HS-27A (cell line): ENCODE data around the gene HOXC10.

Experiments used
- DNase-seq: peaks from one replicate; pipeline ENCODE4 v3.0.0-alpha.2; 2012; ENCODE audit warnings: low read depth, missing footprints

HOXC10 gene

DNA sequence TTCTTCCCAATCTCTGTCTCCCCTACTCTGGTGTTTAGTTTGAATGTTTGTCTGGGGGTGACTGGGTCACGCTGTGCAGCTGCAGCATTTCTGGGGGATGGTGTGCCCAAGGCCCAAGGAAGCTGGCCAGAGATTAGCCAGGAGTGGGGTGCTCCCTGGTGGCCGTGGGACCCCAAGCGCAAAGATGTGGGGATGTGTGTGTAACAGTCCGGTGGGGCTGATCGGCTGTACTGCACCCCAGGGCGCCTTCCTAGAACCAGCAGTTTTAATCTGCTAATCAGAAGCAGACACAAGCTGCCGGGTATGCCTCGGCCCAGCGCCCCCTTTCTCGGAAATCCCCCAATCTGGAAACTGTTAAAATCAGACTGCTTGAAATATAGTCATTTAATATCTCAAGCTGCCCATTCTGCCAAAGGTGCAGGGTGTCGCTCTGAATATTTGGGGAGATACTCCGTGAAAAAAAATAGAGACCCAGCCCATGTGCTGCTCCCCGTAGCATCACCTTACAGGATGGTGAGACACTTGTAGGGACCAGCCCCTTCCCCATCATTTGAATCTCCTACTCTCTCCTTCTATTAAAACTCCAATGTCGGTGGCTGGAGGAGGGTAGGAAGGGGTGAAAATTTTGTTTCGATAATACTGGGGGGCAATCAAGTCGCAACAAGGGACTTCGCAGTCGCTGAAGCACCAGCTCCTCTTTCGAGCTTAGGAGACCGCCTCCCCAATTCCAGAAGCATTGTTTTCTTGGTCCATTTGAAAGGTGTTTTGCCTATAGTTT, 19.3 kb downstream of the HOXC10 start:
- DNase-seq: no peak

GRCh38 chr12:54004841-54005530, 20.0 kb downstream of the HOXC10 start:
- DNase-seq: no peak

DNA sequence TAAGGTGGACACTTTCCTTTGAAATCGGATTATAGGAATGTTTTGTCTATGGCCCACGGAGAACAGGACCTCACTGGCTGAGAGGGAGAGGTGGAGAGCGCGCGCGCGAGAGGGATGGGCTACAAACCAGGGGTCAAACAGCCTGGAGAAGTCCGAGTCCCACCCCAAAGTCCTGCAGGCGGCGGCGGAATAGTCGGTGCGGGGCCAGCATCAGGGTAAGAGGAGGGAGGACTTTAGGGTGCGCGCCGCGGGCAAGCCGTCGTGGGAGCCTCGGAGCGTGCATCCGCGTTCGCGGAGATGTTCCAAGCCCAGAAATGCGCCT, 20.5 kb downstream of the HOXC10 start:
- DNase-seq: no peak

DNA sequence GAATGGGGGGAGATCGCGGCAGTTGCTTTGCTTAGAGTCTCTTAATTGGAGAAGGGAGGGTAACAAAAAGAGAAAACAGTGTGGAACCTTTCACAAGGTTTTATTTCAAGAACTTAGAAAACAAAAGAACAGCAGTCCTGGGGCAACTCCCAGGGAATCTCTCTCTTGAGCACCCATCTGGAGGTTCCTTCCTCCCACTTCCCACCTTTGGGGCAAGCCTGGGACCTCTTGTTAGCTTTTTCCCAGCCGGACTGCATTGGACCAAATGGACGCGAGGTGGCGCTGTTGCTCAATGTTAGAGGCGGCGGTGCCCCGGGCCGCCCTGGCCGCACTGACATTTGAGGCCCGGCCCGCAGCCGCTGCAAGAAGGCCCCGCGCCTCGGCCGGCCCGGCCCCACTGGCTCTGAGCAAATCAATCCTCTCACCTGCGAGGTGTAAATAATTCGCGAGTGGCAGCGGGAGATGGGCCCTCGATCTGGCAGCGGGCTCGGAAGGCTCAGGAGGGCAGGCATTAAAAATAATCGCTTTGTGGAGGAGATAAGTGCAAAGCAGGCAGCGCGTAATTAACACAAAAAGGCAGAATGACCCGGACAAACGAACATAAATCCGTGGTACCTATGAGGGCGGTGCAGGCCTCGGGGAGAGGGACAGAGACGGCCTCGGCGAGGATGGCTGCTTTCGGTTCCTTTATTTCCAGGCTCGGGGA, 21.1 kb downstream of the HOXC10 start:
- peak; percentile 59 for DNase-seq

DNA sequence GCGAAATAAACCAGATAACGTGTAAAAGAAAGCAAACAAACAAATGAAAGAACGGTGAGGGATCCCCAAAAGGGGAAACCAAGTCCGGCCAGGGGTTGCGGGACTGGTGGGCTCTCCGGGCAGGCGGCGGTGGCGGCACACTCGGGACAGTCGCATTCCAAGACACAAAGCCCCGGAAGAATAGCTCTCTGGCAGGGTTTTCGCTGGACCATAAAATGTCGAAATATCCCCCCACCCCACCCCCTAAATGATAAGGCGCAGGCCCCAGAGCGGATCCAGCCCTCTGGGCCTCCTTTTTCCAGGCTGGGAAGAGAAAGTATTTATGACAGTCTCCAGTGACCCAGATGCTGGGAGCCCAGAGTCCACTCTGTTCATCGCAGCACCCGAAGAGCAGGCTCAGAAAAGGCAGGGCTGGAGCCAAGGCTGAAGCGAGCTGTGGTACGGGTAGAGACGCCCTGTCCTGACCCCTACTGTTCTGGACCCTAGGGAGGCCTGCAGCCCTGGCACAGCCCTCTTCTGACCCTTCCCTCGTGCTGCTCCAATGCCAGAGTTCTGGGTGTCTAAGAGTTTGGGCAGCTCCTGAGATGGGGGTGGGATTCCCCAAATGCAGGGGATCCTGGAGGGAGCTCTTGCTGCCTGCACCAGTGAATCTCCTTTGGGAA, 21.7 kb downstream of the HOXC10 start:
- no peak for DNase-seq

DNA sequence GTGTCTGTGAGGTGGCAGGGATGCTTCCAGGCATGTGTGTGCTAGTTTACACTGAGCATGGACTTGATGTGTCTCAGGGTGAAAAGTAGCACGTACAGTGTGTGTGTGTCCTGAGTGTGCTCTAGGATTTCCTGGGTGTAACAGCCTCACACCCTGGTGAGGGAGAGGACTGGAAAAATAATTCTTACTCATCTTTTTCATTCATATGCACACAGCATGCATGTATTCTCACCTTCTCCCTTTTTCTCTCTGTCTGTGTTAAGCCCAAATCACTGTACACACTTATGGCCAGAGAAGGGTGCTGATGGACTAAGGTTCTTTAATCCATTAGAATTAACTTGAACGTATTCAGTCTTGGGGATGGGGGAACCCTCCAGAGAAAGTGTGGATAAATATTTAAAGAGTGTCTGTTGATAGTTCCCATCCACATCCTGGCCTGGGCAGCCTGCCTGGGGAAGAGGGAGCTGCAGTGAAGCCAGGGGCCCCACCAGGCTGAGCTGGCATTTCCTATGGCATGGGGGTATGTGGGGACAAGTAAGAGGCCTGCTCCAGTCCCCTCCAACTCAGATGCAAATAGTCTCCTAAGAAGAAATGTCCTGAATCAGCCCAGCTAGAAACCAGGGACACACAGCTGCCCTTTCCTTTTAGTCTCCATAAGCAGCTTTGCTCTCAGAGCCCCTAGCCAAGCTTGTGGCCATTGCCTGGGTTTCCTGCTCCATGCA, 22.8 kb downstream of the HOXC10 start:
- no peak for DNase-seq

DNA sequence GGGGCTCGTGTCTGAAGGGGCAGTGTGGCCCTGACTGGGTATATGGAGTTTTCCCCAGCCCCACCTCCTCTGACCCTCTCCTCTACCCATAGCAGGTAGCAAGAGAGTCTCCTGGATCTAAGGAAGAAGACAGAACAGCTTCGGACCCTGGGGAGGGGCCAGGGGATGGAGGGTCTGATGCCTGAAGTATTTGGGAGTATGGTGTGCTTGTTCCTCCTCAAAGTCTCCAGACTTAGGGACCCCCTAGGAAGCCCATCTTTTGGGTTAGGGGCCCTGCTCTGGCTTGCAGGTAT, 23.3 kb downstream of the HOXC10 start:
- no peak for DNase-seq

DNA sequence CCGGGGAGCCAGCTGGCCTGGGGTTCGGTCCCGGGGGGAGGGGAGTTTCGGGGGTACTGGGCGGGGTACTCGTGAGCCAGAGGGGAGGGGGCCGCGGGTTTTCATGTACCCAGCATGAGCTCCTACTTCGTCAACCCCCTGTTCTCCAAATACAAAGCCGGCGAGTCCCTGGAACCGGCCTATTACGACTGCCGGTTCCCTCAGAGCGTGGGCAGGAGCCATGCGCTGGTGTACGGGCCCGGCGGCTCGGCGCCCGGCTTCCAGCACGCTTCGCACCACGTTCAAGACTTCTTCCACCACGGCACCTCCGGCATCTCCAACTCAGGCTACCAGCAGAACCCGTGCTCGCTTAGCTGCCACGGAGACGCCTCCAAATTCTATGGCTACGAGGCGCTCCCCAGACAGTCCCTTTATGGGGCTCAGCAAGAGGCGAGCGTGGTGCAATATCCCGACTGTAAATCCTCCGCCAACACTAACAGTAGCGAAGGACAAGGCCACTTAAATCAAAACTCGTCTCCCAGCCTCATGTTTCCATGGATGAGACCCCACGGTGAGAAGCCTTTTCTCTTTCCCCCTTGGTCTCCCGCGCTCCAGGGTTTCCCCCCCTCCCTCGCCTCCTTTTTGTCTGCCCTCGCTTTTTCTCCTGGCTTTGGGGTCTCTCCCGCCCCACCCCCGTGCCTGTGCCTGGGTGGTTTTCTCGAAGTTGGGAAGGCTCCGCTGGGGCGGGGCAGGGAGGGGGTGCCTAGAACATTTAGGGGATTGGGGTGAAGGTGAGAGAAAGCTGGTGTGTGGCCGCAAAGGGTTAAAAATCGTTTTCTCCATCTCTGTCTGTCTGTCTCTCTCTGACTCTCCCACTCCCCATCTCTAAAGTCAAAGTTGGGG, 24.5 kb downstream of the HOXC10 start:
- no peak for DNase-seq

GRCh38 chr12:54010053-54010971, 25.4 kb downstream of the HOXC10 start:
- DNase-seq: no peak

DNA sequence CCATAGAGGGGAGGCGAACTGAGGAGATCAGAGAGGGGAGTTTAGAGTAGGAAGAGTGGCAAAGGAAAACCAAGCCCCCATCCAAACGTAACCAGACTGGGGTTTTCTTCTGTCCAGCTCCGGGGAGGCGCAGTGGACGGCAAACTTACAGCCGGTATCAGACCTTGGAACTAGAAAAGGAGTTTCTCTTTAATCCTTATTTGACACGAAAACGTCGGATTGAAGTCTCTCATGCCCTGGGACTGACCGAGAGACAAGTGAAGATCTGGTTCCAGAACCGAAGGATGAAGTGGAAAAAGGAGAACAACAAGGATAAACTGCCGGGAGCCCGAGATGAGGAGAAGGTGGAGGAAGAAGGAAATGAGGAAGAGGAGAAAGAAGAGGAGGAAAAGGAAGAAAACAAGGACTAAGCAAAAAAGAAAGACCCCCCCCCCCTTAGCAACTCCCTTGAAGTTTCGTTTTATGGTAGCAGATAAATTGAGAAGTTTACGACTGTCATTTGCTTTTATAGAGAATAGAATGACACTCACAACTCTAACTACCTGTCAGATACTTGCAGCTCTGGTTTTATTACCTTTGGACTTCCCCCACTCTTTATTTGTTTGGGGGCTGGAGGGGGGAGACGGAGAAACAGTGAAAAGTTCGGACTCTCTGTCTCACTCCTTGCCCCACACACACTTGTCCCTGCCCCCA, 26.2 kb downstream of the HOXC10 start:
- DNase-seq: no peak

DNA sequence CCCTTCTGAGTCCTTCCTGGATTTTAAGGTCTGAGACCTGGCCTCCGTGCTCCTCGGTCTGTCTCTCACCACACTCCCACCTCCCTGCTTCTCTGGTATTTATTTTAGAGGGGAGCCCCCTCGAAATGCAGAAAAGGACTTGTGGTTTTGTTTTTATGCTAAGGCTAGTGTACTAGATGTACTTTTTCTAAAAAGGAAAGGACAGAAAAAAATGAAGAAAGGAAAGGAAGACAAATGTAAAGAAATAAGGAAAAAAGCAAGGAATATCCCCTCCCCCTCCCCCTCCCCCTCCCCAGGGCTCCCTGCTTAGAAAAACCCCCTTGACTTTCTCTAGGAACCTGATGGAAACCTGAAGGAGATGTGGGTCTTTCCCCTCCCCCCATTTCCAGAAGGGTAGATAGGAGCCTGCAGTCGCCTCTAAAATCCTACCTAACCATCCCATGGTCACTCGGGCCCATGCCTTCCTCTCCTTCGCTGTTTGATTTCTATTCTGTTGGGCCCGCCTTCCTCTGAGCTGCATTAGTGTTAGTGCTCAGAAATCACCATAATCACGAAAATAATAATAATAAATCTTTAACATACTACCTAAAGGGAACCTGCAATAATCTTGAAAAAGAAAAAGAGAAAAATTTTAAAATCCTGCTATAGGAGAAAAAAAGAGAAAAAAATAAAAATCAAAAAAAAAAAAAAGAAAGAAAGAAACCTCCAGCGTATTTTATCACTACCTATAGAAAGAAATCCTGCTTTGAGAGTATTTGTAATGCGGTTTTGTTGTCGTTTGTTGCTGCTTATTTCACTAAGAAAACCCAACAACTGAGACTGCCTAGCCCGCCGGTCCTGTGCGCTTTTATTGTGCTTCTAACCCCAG, 27.0 kb downstream of the HOXC10 start:
- no peak for DNase-seq

GRCh38 chr12:54012631-54013409, 27.9 kb downstream of the HOXC10 start:
- no peak for DNase-seq

- no peak for DNase-seq
These were observed 29.6 kb downstream of the HOXC10 start for GRCh38 chr12:54014377-54015017.

DNA sequence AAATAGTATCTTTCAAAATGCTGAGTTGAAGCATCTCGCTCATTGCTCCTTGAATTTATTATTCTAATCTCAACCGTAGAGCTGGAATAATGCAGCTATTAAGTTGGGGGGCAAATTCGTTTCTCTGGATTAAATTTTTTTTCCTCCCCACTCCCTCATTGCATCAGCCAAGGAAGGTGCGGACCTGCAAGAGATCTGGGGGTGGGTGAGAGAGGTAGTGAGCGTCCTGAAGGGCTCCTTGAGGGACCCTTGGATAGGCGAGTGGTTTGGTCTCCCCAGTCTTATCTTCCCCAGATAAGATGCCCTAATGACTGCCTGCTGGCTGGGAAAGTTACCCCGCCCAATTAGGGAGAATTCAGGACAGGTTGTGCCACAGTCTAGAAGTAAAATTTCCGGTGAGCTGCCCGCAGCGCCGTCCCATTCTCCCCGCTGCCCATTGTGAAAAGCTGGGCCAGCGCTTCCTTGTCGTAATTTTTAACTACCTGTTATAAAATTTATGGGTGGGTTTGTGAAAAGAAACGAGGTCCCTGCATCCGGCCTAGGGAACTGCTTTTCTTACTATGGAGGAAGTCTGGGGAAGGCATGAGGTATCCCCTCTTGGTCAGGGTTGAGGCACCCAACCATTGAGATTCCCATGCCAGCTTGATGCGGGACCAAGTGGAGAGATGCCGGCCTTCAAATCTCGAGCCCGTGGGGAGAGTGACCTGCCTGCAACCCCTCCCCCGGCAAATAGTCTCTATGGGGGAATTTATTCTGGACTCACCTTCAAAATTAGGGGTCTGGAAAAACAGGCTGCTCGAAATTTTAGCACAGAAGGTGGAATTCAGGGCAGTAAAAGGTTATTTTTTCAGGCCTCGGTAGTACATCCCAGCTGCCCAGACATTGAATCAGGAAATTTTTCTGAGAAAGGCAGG, 30.3 kb downstream of the HOXC10 start:
- DNase-seq: no peak

GRCh38 chr12:54016051-54016450, 31.1 kb downstream of the HOXC10 start:
- DNase-seq: no peak

DNA sequence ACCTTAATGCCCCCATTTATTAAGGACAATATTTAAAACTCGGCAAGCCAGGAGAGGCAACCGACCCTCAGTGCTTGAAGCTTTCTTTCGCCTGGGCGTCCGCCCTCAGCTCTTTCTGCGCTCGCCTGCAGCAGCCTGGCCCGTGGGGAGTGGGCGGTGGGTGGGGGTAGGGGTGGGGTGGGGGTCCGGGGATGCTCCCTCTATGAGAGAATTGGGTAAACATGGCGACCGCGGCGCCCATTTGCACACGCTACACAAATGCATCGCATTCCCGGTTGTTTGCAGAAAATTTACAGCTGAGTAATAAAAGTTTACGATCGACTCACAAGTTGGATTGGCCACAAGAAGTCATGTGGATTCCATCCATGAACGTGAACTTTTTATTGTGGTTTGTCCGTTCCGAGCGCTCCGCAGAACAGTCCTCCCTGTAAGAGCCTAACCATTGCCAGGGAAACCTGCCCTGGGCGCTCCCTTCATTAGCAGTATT, 31.6 kb downstream of the HOXC10 start:
- DNase-seq: no peak
